Tibial nerve (tissue), 4 donors: ENCODE data around the gene FLRT1. TPM values are rescaled to one million over a fixed set of nuclear protein-coding genes. Genes with fewer than 3 reads are reported as not detected.

ENCODE experiments used
- DNase-seq, 2 donors: peaks; one replicate each; pipeline ENCODE4 v3.0.0-alpha.2; 2019; ENCODE audit warnings: low spot score in 2 of 2
- H3K27ac ChIP-seq, 4 donors: fragments of 200-600 bp; sonication (generic) in 3 of 4; one replicate each; pipeline ENCODE4 v1.5.1; 2017 to 2019; ENCODE audit warnings: mild to moderate bottlenecking in 1 of 4
- H3K27me3 ChIP-seq, 2 donors: fragments of 200-600 bp; sonication (generic) in 1 of 2; one replicate each; pipeline versions ENCODE4 v1.5.1 to v1.6.0; 2017 to 2019
- H3K36me3 ChIP-seq, 3 donors: fragments of 200-600 bp; sonication (generic); one replicate each; pipeline ENCODE4 v1.5.1; 2018 to 2019
- H3K4me1 ChIP-seq, 4 donors: fragments of 200-600 bp; sonication (generic) in 3 of 4; one replicate each; pipeline ENCODE4 v1.5.1; 2017 to 2019
- H3K4me3 ChIP-seq, 4 donors: fragments of 200-600 bp; sonication (generic) in 3 of 4; one replicate each; pipeline ENCODE4 v1.5.1; 2017 to 2019; ENCODE audit warnings: mild to moderate bottlenecking in 1 of 4, moderate library complexity in 1 of 4
- H3K9me3 ChIP-seq, 4 donors: fragments of 200-600 bp; sonication (generic) in 3 of 4; one replicate each; pipeline ENCODE4 v1.5.1; 2017 to 2019
- EP300 ChIP-seq, 2 donors: sonication (generic); formaldehyde crosslinking; IDR thresholded peaks; one replicate each; pipeline ENCODE4 v1.6.1; 2017; ENCODE audit warnings: antibody characterized with exemption in 2 of 2, mild to moderate bottlenecking in 1 of 2
- POLR2A ChIP-seq, 2 donors: fragments of 450-650 bp; IDR thresholded peaks; one replicate each; pipeline ENCODE4 v1.6.1; 2017; ENCODE audit warnings: antibody characterized with exemption in 2 of 2, mild to moderate bottlenecking in 2 of 2, moderate library complexity in 2 of 2
- WGBS, 2 donors: methylation state at CpG; one replicate each; pipeline ENCODE4 v1.1.5; 2018; 5-methylcytosine and 5-hydroxymethylcytosine counted together
- total RNA-seq, 4 donors: library from RNA; depleted of rRNA; stranded (reverse); fragments of >200 nt; gene quantifications; one replicate each; pipeline ENCODE4 v1.1.0, GENCODE V29; 2016
- TF ChIP-seq, protein P1 (sequence below), 5 experiments: fragments of 200-600 bp in 3 of 5; fragments of 450-650 bp in 2 of 5; sonication (generic) in 3 of 5; IDR thresholded peaks; one replicate each; pipeline ENCODE4 v1.5.1; 2016 to 2019; ENCODE audit warnings: antibody characterized with exemption in 5 of 5, mild to moderate bottlenecking in 3 of 5, moderate library complexity in 2 of 5

FLRT1 gene
- total RNA-seq, 4 donors from 2014 or later = 0.39 to 2.1 (median 0.52) TPM

DNA sequence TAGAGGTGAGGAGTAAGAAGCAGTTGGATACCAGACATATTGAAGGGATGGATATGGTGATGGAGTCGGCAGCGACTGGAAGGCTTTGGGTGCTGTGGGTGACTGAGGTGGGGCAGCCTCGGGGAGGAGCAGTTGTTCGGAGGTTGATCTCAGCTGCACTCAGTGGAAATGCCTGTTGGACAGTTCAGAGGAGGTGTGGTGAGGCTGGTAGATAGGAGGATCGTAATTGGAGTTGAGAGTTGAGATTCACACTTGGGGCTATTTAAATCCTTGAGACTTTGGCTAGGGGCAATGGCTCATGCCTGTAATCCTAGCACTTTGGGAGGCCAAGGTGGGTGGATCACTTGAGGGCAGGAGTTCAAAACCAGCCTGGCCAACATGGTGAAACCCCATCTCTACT lies 42.6 kb upstream of the FLRT1 start:
- no peak for DNase-seq
- Histone ChIP-seq H3K27ac (no peak overlapping the region), H3K36me3 (peaks cover 0 to 100% (median 5%) of the 10 kb centered on the region in 3 donors), H3K9me3 (no peaks in the 10 kb centered on the region), H3K4me3 (no peak overlapping the region), H3K27me3 (no peaks in the 10 kb centered on the region), H3K4me1 (peaks cover 0 to 8% (median 0%) of the 10 kb centered on the region in 4 donors)
- TF ChIP-seq, protein P1, sequence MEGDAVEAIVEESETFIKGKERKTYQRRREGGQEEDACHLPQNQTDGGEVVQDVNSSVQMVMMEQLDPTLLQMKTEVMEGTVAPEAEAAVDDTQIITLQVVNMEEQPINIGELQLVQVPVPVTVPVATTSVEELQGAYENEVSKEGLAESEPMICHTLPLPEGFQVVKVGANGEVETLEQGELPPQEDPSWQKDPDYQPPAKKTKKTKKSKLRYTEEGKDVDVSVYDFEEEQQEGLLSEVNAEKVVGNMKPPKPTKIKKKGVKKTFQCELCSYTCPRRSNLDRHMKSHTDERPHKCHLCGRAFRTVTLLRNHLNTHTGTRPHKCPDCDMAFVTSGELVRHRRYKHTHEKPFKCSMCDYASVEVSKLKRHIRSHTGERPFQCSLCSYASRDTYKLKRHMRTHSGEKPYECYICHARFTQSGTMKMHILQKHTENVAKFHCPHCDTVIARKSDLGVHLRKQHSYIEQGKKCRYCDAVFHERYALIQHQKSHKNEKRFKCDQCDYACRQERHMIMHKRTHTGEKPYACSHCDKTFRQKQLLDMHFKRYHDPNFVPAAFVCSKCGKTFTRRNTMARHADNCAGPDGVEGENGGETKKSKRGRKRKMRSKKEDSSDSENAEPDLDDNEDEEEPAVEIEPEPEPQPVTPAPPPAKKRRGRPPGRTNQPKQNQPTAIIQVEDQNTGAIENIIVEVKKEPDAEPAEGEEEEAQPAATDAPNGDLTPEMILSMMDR (IDR thresholded peaks at IDR 0.05) = no peak
- TF ChIP-seq EP300 (IDR thresholded peaks at IDR 0.05) = no peak
- TF ChIP-seq POLR2A (IDR thresholded peaks at IDR 0.05) = no peak
- WGBS, 2 donors = 86 to 90% methylated on average over 5 of the region's 5 CpGs

DNA sequence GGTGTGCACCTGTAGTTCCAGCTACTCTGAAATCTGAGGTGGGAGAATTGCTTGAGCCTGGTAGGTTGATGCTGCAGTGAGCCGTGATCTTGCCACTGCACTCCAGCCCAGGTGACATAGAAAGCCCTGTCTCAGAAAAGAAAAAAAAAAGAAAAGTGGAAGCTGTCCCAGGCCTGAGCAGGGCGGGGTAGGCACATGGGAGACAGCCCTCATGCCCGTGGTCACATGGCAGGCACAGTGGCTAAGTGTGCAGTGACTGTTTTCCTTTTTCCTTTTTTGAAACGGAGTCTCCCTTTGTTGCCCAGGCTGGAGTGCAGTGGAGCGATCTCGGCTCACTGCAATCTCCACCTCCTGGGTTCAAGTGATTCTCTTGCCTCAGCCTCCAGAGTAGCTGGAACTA lies 41.7 kb upstream of the FLRT1 start:
- Histone ChIP-seq H3K4me3 (no peak overlapping the region), H3K36me3 (peaks cover 0 to 100% (median 5%) of the 10 kb centered on the region in 3 donors), H3K27ac (no peak overlapping the region), H3K4me1 (peaks cover 0 to 10% (median 2%) of the 10 kb centered on the region in 4 donors), H3K27me3 (no peaks in the 10 kb centered on the region), H3K9me3 (no peaks in the 10 kb centered on the region)
- no peak for DNase-seq
- 61 to 70% methylated on average over 6 of the region's 6 CpGs for WGBS, 2 donors
- TF ChIP-seq POLR2A (IDR thresholded peaks at IDR 0.05) = no peak
- TF ChIP-seq EP300 (IDR thresholded peaks at IDR 0.05) = no peak
- TF ChIP-seq, protein P1 (IDR thresholded peaks at IDR 0.05) = no peak

GRCh38 chr11:63996512-63996911 lies 39.2 kb upstream of the FLRT1 start:
- no peak for DNase-seq
- Histone ChIP-seq H3K27ac (no peak overlapping the region), H3K36me3 (peaks cover 0 to 77% (median 5%) of the 10 kb centered on the region in 3 donors), H3K27me3 (no peaks in the 10 kb centered on the region), H3K9me3 (no peaks in the 10 kb centered on the region), H3K4me3 (no peak overlapping the region), H3K4me1 (peaks cover 0 to 35% (median 16%) of the 10 kb centered on the region in 4 donors)
- TF ChIP-seq POLR2A (IDR thresholded peaks at IDR 0.05) = no peak
- TF ChIP-seq, protein P1 (IDR thresholded peaks at IDR 0.05) = no peak
- TF ChIP-seq EP300 (IDR thresholded peaks at IDR 0.05) = no peak
- 82 to 85% methylated on average over 15 to 18 of the region's 18 CpGs for WGBS, 2 donors

DNA sequence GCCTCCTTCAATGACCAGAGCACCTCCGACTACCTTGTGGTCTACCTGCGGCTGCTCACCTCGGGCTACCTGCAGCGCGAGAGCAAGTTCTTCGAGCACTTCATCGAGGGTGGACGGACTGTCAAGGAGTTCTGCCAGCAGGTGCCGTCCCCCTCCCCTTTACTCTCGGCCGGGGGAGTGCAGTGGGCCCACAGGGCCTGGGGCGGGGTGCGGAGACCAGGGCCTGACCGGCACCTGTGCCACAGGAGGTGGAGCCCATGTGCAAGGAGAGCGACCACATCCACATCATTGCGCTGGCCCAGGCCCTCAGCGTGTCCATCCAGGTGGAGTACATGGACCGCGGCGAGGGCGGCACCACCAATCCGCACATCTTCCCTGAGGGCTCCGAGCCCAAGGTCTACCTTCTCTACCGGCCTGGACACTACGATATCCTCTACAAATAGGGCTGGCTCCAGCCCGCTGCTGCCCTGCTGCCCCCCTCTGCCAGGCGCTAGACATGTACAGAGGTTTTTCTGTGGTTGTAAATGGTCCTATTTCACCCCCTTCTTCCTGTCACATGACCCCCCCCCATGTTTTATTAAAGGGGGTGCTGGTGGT lies 38.5 kb upstream of the FLRT1 start:
- no peak overlapping the region for H3K4me3 ChIP-seq
- no peak for DNase-seq
- no peak for TF ChIP-seq EP300 (IDR thresholded peaks at IDR 0.05)
- no peak for TF ChIP-seq POLR2A (IDR thresholded peaks at IDR 0.05)
- TF ChIP-seq, protein P1 (IDR thresholded peaks at IDR 0.05) = no peak
- H3K4me1 ChIP-seq = peaks cover 0 to 42% (median 16%) of the 10 kb centered on the region in 4 donors
- no peaks in the 10 kb centered on the region for H3K9me3 ChIP-seq
- peaks cover 0 to 70% (median 5%) of the 10 kb centered on the region in 3 donors for H3K36me3 ChIP-seq
- H3K27ac ChIP-seq = no peak overlapping the region
- no peaks in the 10 kb centered on the region for H3K27me3 ChIP-seq
- 88 to 93% methylated on average over 24 to 27 of the region's 27 CpGs for WGBS, 2 donors

GRCh38 chr11:63997801-63998337 lies 37.9 kb upstream of the FLRT1 start:
- Histone ChIP-seq H3K4me1 (peaks cover 0 to 46% (median 16%) of the 10 kb centered on the region in 4 donors), H3K4me3 (no peak overlapping the region), H3K27me3 (no peaks in the 10 kb centered on the region), H3K9me3 (no peaks in the 10 kb centered on the region), H3K36me3 (peaks cover 0 to 64% (median 5%) of the 10 kb centered on the region in 3 donors), H3K27ac (no peak overlapping the region)
- TF ChIP-seq EP300 (IDR thresholded peaks at IDR 0.05) (no peak), POLR2A (IDR thresholded peaks at IDR 0.05) (no peak)
- TF ChIP-seq, protein P1 (IDR thresholded peaks at IDR 0.05) = no peak
- 70 to 77% methylated on average over 9 to 11 of the region's 11 CpGs for WGBS, 2 donors
- no peak for DNase-seq
